Activated CD4-positive, alpha-beta T cell treated with anti-CD3 and anti-CD28 coated beads for 1 hour (primary cell): ENCODE results near the gene ESR1.

ENCODE experiments used
- DNase-seq: peaks from one replicate; pipeline ENCODE4 v3.0.0-alpha.2; 2020

ESR1 gene

GRCh38 chr6:151807513-151808370, at the start of gene ESR1:
Gene ESR1 (plus strand): TSS chr6:151807682. CDS start chr6:151807913, 231 bp downstream.
- DNase-seq, result no peak

GRCh38 chr6:151760486-151760885, 47.0 kb upstream of the ESR1 start:
- DNase-seq, result no peak

- no peak for DNase-seq
Measured at GRCh38 chr6:151761851-151762250, 45.6 kb upstream of the ESR1 start.

- DNase-seq, result no peak
Measured at GRCh38 chr6:151762817-151763216, 44.7 kb upstream of the ESR1 start.

- no peak for DNase-seq
Measured at GRCh38 chr6:151763303-151763702, 44.2 kb upstream of the ESR1 start.

- DNase-seq, result no peak
Measured at GRCh38 chr6:151763938-151764680, 43.4 kb upstream of the ESR1 start.

GRCh38 chr6:151765444-151765886, 42.0 kb upstream of the ESR1 start:
- no peak for DNase-seq

- DNase-seq, result no peak
Measured at GRCh38 chr6:151772446-151772845, 35.0 kb upstream of the ESR1 start.

- DNase-seq, result no peak
Measured at GRCh38 chr6:151773382-151773781, 34.1 kb upstream of the ESR1 start.

- DNase-seq, result no peak
Measured at GRCh38 chr6:151782560-151782959, 24.9 kb upstream of the ESR1 start.

- no peak for DNase-seq
Measured at GRCh38 chr6:151783692-151784091, 23.8 kb upstream of the ESR1 start.

- DNase-seq, result no peak
Measured at GRCh38 chr6:151784441-151785214, 22.9 kb upstream of the ESR1 start.

- no peak for DNase-seq
Measured at GRCh38 chr6:151796842-151797530, 10.5 kb upstream of the ESR1 start.

- DNase-seq, result no peak
Measured at GRCh38 chr6:151803743-151804142, 3.7 kb upstream of the ESR1 start.

- no peak for DNase-seq
Measured at GRCh38 chr6:151804585-151805285, 2.7 kb upstream of the ESR1 start.

- no peak for DNase-seq
Measured at GRCh38 chr6:151805286-151805840, 2.1 kb upstream of the ESR1 start.

GRCh38 chr6:151806757-151807512, 547 bp upstream of the ESR1 start:
- DNase-seq, result no peak

- no peak for DNase-seq
Measured at GRCh38 chr6:151808371-151809241, 1.1 kb downstream of the ESR1 start.

- DNase-seq, result no peak
Measured at GRCh38 chr6:151811081-151811480, 3.6 kb downstream of the ESR1 start.

- DNase-seq, result no peak
Measured at GRCh38 chr6:151813858-151814257, 6.4 kb downstream of the ESR1 start.
